ENCODE data around the gene DOCK1. TPM values are rescaled to one million over a fixed set of nuclear protein-coding genes. Genes with fewer than 3 reads are reported as not detected.

Gene DOCK1
- total RNA-seq, 1 experiment from 2014 or later: 82.2 TPM

DNA sequence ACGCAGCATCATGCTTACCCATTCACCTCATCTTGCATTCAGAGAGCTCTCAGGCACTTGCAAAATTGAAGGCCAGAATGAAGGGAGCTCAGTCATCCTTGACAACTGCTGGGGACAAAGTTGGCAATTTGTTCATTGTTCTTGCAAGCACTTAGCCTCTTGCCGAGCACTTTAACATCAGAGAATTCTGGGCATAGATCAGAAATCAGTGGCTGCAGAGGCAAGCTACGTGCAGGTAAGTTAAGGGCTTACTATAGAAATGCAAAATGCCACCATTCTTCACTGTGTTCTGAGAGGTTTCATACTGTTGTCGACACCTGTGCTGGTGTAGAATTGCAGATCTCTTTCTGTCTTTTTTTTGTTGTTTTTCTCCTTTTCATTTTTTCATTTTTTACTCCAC is 375.2 kb downstream of the DOCK1 start:
- no peak overlapping the region for H3K4me3 ChIP-seq (ENCODE audit: low read depth, low read length)
- no peaks in the 10 kb centered on the region for H3K27me3 ChIP-seq (replicated peaks; ENCODE audit: control insufficient read depth, insufficient read depth, low read length)
- no peaks in the 10 kb centered on the region for H3K36me3 ChIP-seq (ENCODE audit: control insufficient read depth, insufficient read depth, low read length)
- intact Hi-C loops (cut with micrococcal nuclease; ENCODE audit: unreplicated experiment): no loop called here
- no peaks in the 10 kb centered on the region for H3K4me1 ChIP-seq
- CTCF ChIA-PET: no interaction called here
- Mint-ChIP-seq H3K4me3 (ENCODE audit: unreplicated experiment) (no peak overlapping the region), H3K36me3 (ENCODE audit: insufficient read depth, unreplicated experiment) (peaks cover 5% of the 10 kb centered on the region), H3K27me3 (ENCODE audit: insufficient read depth, unreplicated experiment) (no peaks in the 10 kb centered on the region), H3K27ac (ENCODE audit: unreplicated experiment) (no peak overlapping the region), H3K4me1 (ENCODE audit: low read depth, unreplicated experiment) (no peaks in the 10 kb centered on the region), H3K9me3 (ENCODE audit: unreplicated experiment) (no peaks in the 10 kb centered on the region)
- POLR2A ChIA-PET: no interaction called here
- DNase-seq: no peak
- no peaks in the 10 kb centered on the region for H3K9me3 ChIP-seq
- TF ChIP-seq, protein P1, sequence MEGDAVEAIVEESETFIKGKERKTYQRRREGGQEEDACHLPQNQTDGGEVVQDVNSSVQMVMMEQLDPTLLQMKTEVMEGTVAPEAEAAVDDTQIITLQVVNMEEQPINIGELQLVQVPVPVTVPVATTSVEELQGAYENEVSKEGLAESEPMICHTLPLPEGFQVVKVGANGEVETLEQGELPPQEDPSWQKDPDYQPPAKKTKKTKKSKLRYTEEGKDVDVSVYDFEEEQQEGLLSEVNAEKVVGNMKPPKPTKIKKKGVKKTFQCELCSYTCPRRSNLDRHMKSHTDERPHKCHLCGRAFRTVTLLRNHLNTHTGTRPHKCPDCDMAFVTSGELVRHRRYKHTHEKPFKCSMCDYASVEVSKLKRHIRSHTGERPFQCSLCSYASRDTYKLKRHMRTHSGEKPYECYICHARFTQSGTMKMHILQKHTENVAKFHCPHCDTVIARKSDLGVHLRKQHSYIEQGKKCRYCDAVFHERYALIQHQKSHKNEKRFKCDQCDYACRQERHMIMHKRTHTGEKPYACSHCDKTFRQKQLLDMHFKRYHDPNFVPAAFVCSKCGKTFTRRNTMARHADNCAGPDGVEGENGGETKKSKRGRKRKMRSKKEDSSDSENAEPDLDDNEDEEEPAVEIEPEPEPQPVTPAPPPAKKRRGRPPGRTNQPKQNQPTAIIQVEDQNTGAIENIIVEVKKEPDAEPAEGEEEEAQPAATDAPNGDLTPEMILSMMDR (IDR thresholded peaks at IDR 0.05; ENCODE audit: insufficient read depth in 1 of 2, low read depth in 1 of 2, low read length in 1 of 2, severe bottlenecking in 1 of 2, unreplicated experiment in 1 of 2): no peak
- BruUV-seq (replicated peaks): no TSS peak

DNA sequence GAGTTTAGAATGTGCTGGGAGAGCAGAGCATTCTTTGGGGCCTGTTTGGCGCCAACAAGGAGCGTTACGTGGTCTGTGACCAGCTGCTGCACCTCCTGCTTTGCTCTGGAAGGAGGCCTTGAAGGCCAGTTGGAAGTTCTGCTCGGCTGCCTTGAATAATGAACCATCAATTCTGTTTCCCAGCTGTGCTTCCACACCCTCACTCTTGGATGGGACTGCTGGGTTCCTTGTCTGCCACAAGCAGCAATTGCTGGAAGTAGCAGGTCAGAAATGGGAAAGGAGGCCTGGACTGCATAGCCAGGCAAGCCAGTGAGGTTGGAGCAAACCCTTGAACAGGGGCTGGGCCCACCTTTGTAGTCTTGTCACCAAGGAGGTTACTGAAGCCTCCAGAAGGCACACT is 377.8 kb downstream of the DOCK1 start:
- Histone ChIP-seq H3K4me3 (ENCODE audit: low read depth, low read length) (no peak overlapping the region), H3K36me3 (ENCODE audit: control insufficient read depth, insufficient read depth, low read length) (no peaks in the 10 kb centered on the region), H3K27me3 (replicated peaks; ENCODE audit: control insufficient read depth, insufficient read depth, low read length) (no peaks in the 10 kb centered on the region), H3K9me3 (0 out of 2 replicates have a peak, but pooled peaks cover 2% of the 10 kb centered on the region), H3K4me1 (no peaks in the 10 kb centered on the region)
- CTCF ChIA-PET: no interaction called here
- no peaks in the 10 kb centered on the region for H3K27me3 Mint-ChIP-seq (ENCODE audit: insufficient read depth, unreplicated experiment)
- intact Hi-C loops (cut with micrococcal nuclease; ENCODE audit: unreplicated experiment): no loop called here
- H3K27ac Mint-ChIP-seq (ENCODE audit: unreplicated experiment): no peak overlapping the region
- H3K9me3 Mint-ChIP-seq (ENCODE audit: unreplicated experiment): peaks cover under 1% of the 10 kb centered on the region
- POLR2A ChIA-PET: no interaction called here
- no TSS peak for BruUV-seq (replicated peaks)
- no peak for DNase-seq
- TF ChIP-seq, protein P1 (IDR thresholded peaks at IDR 0.05; ENCODE audit: insufficient read depth in 1 of 2, low read depth in 1 of 2, low read length in 1 of 2, severe bottlenecking in 1 of 2, unreplicated experiment in 1 of 2): no peak
- H3K4me1 Mint-ChIP-seq (ENCODE audit: low read depth, unreplicated experiment): no peaks in the 10 kb centered on the region
- H3K36me3 Mint-ChIP-seq (ENCODE audit: insufficient read depth, unreplicated experiment): peaks cover 5% of the 10 kb centered on the region
- no peak overlapping the region for H3K4me3 Mint-ChIP-seq (ENCODE audit: unreplicated experiment)

DNA sequence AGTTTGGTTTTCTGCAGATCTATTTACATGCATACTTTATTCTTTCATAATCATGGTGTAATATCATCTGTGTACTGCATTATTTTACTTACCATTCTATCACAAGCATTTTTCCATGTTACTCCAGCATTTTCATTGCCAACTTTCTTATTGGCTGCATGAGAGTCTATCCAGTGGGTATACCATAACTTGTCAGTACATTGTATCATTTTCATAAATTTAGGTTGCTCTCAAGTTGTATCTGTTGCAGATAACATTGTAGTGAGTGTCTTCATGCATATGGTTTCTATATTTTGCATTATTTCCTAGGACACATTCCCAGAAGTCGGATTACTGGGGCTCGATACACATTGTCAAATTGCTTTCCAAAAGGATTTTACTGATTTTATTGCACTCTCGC is 378.3 kb downstream of the DOCK1 start:
- Histone ChIP-seq H3K36me3 (ENCODE audit: control insufficient read depth, insufficient read depth, low read length) (no peaks in the 10 kb centered on the region), H3K4me3 (ENCODE audit: low read depth, low read length) (no peak overlapping the region), H3K4me1 (no peaks in the 10 kb centered on the region), H3K9me3 (0 out of 2 replicates have a peak, but pooled peaks cover 5% of the 10 kb centered on the region), H3K27me3 (replicated peaks; ENCODE audit: control insufficient read depth, insufficient read depth, low read length) (no peaks in the 10 kb centered on the region)
- Mint-ChIP-seq H3K27ac (ENCODE audit: unreplicated experiment) (no peak overlapping the region), H3K4me3 (ENCODE audit: unreplicated experiment) (no peak overlapping the region), H3K36me3 (ENCODE audit: insufficient read depth, unreplicated experiment) (peaks cover 5% of the 10 kb centered on the region), H3K4me1 (ENCODE audit: low read depth, unreplicated experiment) (no peaks in the 10 kb centered on the region), H3K9me3 (ENCODE audit: unreplicated experiment) (peaks cover 6% of the 10 kb centered on the region), H3K27me3 (ENCODE audit: insufficient read depth, unreplicated experiment) (no peaks in the 10 kb centered on the region)
- BruUV-seq (replicated peaks): no TSS peak
- intact Hi-C loops (cut with micrococcal nuclease; ENCODE audit: unreplicated experiment): no loop called here
- CTCF ChIA-PET: no interaction called here
- DNase-seq: no peak
- POLR2A ChIA-PET: no interaction called here
- TF ChIP-seq, protein P1 (IDR thresholded peaks at IDR 0.05; ENCODE audit: insufficient read depth in 1 of 2, low read depth in 1 of 2, low read length in 1 of 2, severe bottlenecking in 1 of 2, unreplicated experiment in 1 of 2): no peak
